Common myeloid progenitor, CD34-positive (primary cell): ENCODE data around the gene HHIPL1.

Experiments used
- CTCF ChIA-PET: fragments of 350-600 bp; sonication (Branson Sonifier 250); formaldehyde crosslinking; loops from one replicate; lab custom pipeline; 2021; ENCODE audit warnings: antibody characterized with exemption; lab: Charles Lee
- POLR2A ChIA-PET: fragments of 350-600 bp; sonication (Branson Sonifier 250); formaldehyde crosslinking; loops from one replicate; lab custom pipeline; 2021; ENCODE audit warnings: antibody characterized with exemption; lab: Charles Lee
- DNase-seq, 3 donors: peaks; one replicate each; pipeline versions ENCODE4 v3.0.0 to v3.0.0-alpha.2; 2013
- H3K27ac ChIP-seq, 2 experiments: 1 replicate in 1 of 2; 2 replicates in 1 of 2; pipeline ENCODE4 v1.7.0; 2013; ENCODE audit warnings: inconsistent platforms in 2 of 2, low read length in 2 of 2, mild to moderate bottlenecking in 2 of 2, low read depth in 1 of 2, moderate library complexity in 1 of 2; ENCODE audit not compliant: severe bottlenecking in 2 of 2, insufficient read depth in 1 of 2, poor library complexity in 1 of 2
- H3K27me3 ChIP-seq, 5 experiments: replicated peaks in 2 of 5; 1 replicate in 3 of 5; 2 replicates in 2 of 5; pipeline versions ENCODE4 v1.6.1 to v1.7.0; 2013; ENCODE audit warnings: low read length in 4 of 5, mild to moderate bottlenecking in 2 of 5, moderate library complexity in 2 of 5, inconsistent platforms in 1 of 5; ENCODE audit not compliant: insufficient read depth in 5 of 5, control insufficient read depth in 4 of 5
- H3K36me3 ChIP-seq, 4 experiments: 1 replicate in 2 of 4; 2 replicates in 2 of 4; pipeline versions ENCODE4 v1.6.1 to v1.7.0; 2013; ENCODE audit warnings: low read length in 3 of 4, control low read depth in 1 of 4, mild to moderate bottlenecking in 1 of 4; ENCODE audit not compliant: control insufficient read depth in 4 of 4, insufficient read depth in 4 of 4
- H3K4me1 ChIP-seq, 4 experiments: 1 replicate in 3 of 4; 2 replicates in 1 of 4; pipeline versions ENCODE4 v1.6.1 to v1.7.1; 2013; ENCODE audit warnings: low read length in 3 of 4, mild to moderate bottlenecking in 3 of 4, control low read depth in 1 of 4, inconsistent platforms in 1 of 4, moderate library complexity in 1 of 4; ENCODE audit not compliant: control insufficient read depth in 4 of 4, insufficient read depth in 4 of 4; ENCODE audit errors: control extremely low read depth in 1 of 4
- H3K4me3 ChIP-seq, 7 experiments: 1 replicate in 4 of 7; 2 replicates in 3 of 7; pipeline versions ENCODE4 v1.5.1 to v1.7.0; 2013; ENCODE audit warnings: mild to moderate bottlenecking in 7 of 7, low read length in 6 of 7, moderate library complexity in 6 of 7, inconsistent platforms in 2 of 7, low read depth in 2 of 7, control low read depth in 1 of 7; ENCODE audit not compliant: insufficient read depth in 4 of 7, control insufficient read depth in 1 of 7; ENCODE audit errors: extremely low read depth in 1 of 7
- H3K9me3 ChIP-seq, 5 experiments: 1 replicate in 4 of 5; 2 replicates in 1 of 5; pipeline versions ENCODE4 v1.6.1 to v1.7.1; 2013; ENCODE audit warnings: low read length in 4 of 5, mild to moderate bottlenecking in 2 of 5, inconsistent platforms in 1 of 5, low read depth in 1 of 5, moderate library complexity in 1 of 5; ENCODE audit not compliant: control insufficient read depth in 4 of 5, insufficient read depth in 2 of 5; ENCODE audit errors: control extremely low read depth in 1 of 5
- WGBS: methylation state at CpG from one replicate; pipeline ENCODE4 v1.1.5; 2013; ENCODE audit not compliant: insufficient coverage; 5-methylcytosine and 5-hydroxymethylcytosine counted together

Gene HHIPL1

DNA sequence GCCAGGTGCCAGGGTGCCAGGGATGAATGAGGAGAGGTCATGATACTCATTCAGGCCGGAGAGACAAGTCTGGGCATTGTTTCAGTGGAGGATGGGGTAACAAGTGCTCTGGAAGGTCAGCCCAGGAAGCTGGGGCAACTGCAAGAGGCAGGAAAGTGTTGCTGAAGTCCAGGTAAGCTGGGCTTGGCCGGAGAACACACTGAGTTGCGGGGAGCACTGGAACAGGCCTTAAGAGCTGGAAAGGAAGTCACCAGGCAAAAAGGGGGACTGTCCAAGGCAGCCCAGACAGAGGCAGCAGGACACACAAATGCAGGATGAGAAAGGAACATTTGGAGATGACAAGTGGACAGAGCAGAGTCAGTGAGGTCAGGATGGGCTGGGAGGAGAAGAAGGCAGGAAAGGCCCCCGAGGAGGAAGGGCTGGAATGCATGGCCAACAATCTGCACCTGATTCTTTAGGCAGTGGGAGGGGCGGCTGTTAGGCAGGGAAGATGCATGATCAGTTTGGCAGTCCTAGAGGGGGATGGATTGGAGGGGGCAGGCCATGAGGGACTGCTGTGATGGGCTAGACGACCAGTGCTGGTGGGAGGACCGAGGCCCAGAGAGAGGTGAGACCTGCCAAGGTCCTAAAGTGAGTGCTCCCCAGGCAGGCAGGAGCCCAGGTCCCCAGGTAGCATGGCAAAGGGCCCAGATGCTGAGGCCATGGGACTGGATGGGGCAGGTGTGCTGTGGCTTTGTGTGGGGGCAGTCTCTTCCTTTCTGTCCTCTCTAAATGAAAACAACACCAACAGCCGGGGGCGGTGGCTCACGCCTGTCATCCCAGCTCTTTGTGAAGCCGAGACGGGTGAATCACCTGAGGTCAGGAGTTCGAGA is 17.2 kb upstream of the HHIPL1 start:
- CTCF ChIA-PET = interaction anchor here (0.6 to 2.4 kb wide), 12 partner anchors 10 to 285 kb away, joined by 3 to 11 read pairs (median 4); no protein-coding TSS in a partner anchor
- WGBS = 88% methylated on average over 12 of the region's 13 CpGs
- POLR2A ChIA-PET = no interaction called here
- Histone ChIP-seq H3K36me3 (no peaks in the 10 kb centered on the region), H3K4me3 (no peak overlapping the region), H3K27me3 (peaks cover 0 to 21% (median 2%) of the 10 kb centered on the region in 5 experiments), H3K27ac (no peak overlapping the region), H3K9me3 (no peaks in the 10 kb centered on the region), H3K4me1 (no peaks in the 10 kb centered on the region)
- no peak for DNase-seq

DNA sequence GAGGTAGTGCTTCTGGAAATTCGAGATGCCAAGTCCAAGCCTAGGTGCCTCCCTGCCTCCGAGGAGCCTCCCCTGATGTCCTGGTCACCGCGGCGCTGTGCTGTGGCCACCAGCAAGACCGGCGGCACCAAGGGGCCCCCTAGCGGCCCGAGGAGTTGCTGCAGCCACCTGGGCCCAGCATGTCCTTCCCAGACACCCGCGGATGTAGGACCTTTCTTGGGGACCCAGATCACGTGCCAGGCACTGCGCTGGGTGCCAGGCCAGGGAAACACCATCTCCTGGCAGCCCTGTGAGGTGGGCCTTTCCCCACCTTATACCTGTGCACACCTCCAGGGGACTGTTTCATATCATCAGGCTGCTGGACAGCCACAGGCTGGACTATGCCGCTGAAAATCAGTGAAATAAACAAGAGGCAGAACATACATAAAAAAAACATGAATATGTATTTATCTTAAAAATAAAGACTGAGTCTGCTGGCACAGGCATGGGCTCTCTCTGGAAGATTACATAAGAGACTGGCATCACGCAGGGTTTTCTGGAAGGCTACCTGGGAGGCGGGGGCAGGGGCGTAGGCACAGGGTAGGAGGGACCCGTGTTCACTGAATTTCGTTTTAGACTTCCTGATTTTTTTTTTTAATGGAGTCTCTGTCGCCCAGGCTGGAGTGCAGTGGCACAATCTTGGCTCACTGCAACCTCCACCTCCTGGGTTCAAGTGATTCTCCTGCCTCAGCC is 15.9 kb upstream of the HHIPL1 start:
- CTCF ChIA-PET = interaction anchor here (0.6 to 2.4 kb wide), 9 partner anchors 10 to 205 kb away, joined by 3 to 11 read pairs (median 5); no protein-coding TSS in a partner anchor
- Histone ChIP-seq H3K9me3 (no peaks in the 10 kb centered on the region), H3K4me1 (no peaks in the 10 kb centered on the region), H3K27me3 (peaks cover 0 to 12% (median 2%) of the 10 kb centered on the region in 5 experiments), H3K27ac (no peak overlapping the region), H3K4me3 (no peak overlapping the region), H3K36me3 (no peaks in the 10 kb centered on the region)
- 21% methylated on average over 17 of the region's 20 CpGs for WGBS
- peak; percentile 52 to 69 (median 66) for DNase-seq
- POLR2A ChIA-PET = no interaction called here

DNA sequence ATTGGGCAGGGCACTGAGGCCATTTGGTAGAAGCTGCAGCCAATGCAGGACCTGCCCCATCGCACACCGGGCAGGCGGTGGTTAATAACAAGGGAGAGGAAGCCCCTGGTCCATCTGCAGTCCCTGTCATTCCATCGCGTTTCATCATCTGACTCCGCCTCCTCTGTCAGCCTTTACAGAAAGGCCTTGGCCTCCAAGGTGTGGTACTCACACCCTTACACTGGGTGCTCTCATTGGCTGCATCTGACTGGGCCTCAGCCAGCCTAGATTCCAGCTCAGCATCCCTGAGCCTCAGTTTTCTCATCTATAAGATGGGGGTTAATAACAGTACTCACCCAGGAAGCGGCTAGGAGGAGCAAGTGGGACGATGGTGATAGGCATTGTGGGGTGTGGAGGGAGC is 14.7 kb upstream of the HHIPL1 start:
- no peaks in the 10 kb centered on the region for H3K4me1 ChIP-seq
- POLR2A ChIA-PET = interaction anchor here (0.7 kb wide), 1 partner anchor 143 kb away, joined by 3 read pairs; no protein-coding TSS in a partner anchor
- peaks cover 0 to 7% (median 2%) of the 10 kb centered on the region in 5 experiments for H3K27me3 ChIP-seq
- no peak for DNase-seq
- CTCF ChIA-PET = interaction anchor here (0.8 to 1.6 kb wide), 4 partner anchors 9 to 114 kb away, joined by 3 to 4 read pairs (median 3); no protein-coding TSS in a partner anchor
- no peaks in the 10 kb centered on the region for H3K36me3 ChIP-seq
- 89% methylated on average over 5 of the region's 8 CpGs for WGBS
- H3K27ac ChIP-seq = no peak overlapping the region
- no peak overlapping the region for H3K4me3 ChIP-seq
- H3K9me3 ChIP-seq = no peaks in the 10 kb centered on the region

GRCh38 chr14:99632410-99633035 is 12.4 kb upstream of the HHIPL1 start:
- Histone ChIP-seq H3K27ac (no peak overlapping the region), H3K9me3 (no peaks in the 10 kb centered on the region), H3K27me3 (peaks cover 0 to 7% (median 0%) of the 10 kb centered on the region in 5 experiments), H3K4me3 (no peak overlapping the region), H3K36me3 (no peaks in the 10 kb centered on the region), H3K4me1 (no peaks in the 10 kb centered on the region)
- POLR2A ChIA-PET = no interaction called here
- DNase-seq = no peak
- 99% methylated on average over 6 of the region's 9 CpGs for WGBS
- CTCF ChIA-PET = interaction anchor here (1.2 to 1.3 kb wide), 2 partner anchors 104 to 113 kb away, joined by 3 read pairs; no protein-coding TSS in a partner anchor

DNA sequence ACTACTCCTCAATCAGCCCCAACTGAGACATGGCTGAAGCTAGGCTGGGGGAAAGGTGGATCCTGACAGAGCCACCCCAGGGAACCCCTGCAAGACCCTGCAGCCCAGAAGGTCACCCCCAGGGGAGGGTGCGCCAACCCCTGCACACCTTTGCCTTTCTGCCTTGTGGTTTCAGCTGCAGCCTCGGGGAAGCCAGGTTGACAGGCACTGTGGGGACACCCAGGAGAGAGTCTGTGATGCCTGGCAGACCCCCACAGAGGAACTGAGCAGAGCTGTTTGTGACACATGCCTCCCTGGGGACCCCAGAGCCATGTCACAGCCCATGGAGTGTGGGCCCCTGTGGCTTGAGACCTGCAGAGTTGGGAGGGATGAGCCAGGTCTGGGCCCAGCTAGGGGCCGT is 11.8 kb upstream of the HHIPL1 start:
- Histone ChIP-seq H3K9me3 (no peaks in the 10 kb centered on the region), H3K27me3 (peaks cover 0 to 4% (median 0%) of the 10 kb centered on the region in 5 experiments), H3K4me3 (no peak overlapping the region), H3K36me3 (no peaks in the 10 kb centered on the region), H3K27ac (no peak overlapping the region), H3K4me1 (no peaks in the 10 kb centered on the region)
- ChIA-PET CTCF (interaction anchor here (1.2 to 1.3 kb wide), 2 partner anchors 105 to 114 kb away, joined by 3 read pairs; no protein-coding TSS in a partner anchor), POLR2A (no interaction called here)
- 82% methylated on average over 3 of the region's 3 CpGs for WGBS
- DNase-seq = no peak

DNA sequence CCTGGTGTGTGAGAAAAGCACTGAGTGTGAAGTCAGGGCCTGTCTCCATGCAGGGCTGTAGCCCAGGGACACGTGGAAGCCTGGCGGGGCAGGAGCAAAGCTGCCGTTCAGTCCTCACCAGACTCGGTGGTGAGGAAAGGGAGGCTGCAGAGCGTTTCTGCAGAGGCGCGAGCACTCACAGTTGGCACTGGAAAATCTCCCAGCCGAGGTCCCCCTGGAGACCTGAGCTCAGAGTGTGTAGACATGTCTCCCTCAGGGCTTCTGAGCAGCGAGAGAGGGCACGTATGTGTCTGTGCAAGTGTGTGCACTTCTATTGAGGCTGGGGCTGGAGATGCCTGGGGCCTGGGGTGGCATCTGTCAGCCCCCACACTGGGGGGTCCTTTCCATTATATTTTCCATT is 11.0 kb upstream of the HHIPL1 start:
- WGBS = 95% methylated on average over 10 of the region's 10 CpGs
- CTCF ChIA-PET = interaction anchor here (0.6 to 1.0 kb wide), 2 partner anchors 13 to 123 kb away, joined by 3 read pairs; no protein-coding TSS in a partner anchor
- POLR2A ChIA-PET = no interaction called here

More for the DNA sequence above, 11.0 kb upstream of the HHIPL1 start:
- H3K27me3 ChIP-seq = peaks cover 0 to 4% (median 0%) of the 10 kb centered on the region in 5 experiments
- H3K27ac ChIP-seq = no peak overlapping the region
- no peaks in the 10 kb centered on the region for H3K4me1 ChIP-seq
- H3K4me3 ChIP-seq = no peak overlapping the region
- H3K36me3 ChIP-seq = no peaks in the 10 kb centered on the region
- no peaks in the 10 kb centered on the region for H3K9me3 ChIP-seq
- DNase-seq = no peak
